Karpas-422 (cell line): Measurements from ENCODE around the gene KCTD14. TPM values are rescaled to one million over a fixed set of nuclear protein-coding genes. Genes with fewer than 3 reads are reported as not detected.
A peak's percentile ranks its signal among the peaks of the same experiment; 100 is the strongest.

Source experiments
- DNase-seq: peaks from one replicate; pipeline ENCODE4 v3.0.0-alpha.2; 2015
- H2AFZ ChIP-seq: fragments of 200-600 bp; sonication (generic); 2 replicates; pipeline ENCODE4 v1.6.1; 2014; ENCODE audit warnings: antibody characterized with exemption, low read length, mixed read lengths
- H3K27ac ChIP-seq: fragments of 200-600 bp; sonication (generic); 2 replicates; pipeline ENCODE4 v1.5.1; 2014; ENCODE audit warnings: mild to moderate bottlenecking, low read length, moderate library complexity
- H3K27me3 ChIP-seq: fragments of 200-600 bp; sonication (generic); 2 replicates; pipeline ENCODE4 v1.6.1; 2014; ENCODE audit warnings: low read length, mixed read lengths
- H3K36me3 ChIP-seq: fragments of 200-600 bp; sonication (generic); 2 replicates; pipeline ENCODE4 v1.6.1; 2014; ENCODE audit warnings: low read length, mixed read lengths; ENCODE audit not compliant: insufficient read depth
- H3K4me1 ChIP-seq: fragments of 200-600 bp; sonication (generic); 2 replicates; pipeline ENCODE4 v1.6.1; 2014; ENCODE audit warnings: mild to moderate bottlenecking, low read length, mixed read lengths
- H3K4me2 ChIP-seq: fragments of 200-600 bp; sonication (generic); 2 replicates; pipeline ENCODE4 v1.6.1; 2014; ENCODE audit warnings: low read length, low read depth, mild to moderate bottlenecking; ENCODE audit not compliant: poor library complexity, severe bottlenecking
- H3K4me3 ChIP-seq: fragments of 200-600 bp; sonication (generic); 2 replicates; pipeline ENCODE4 v1.5.1; 2014; ENCODE audit warnings: mild to moderate bottlenecking, antibody characterized with exemption, low read length, mixed read lengths
- H3K79me2 ChIP-seq: fragments of 200-600 bp; sonication (generic); 2 replicates; pipeline ENCODE4 v1.6.1; 2014; ENCODE audit warnings: mild to moderate bottlenecking, low read length, mixed read lengths
- H3K9ac ChIP-seq: fragments of 200-600 bp; sonication (generic); 2 replicates; pipeline ENCODE4 v1.6.0; 2014; ENCODE audit warnings: low read length
- H3K9me2 ChIP-seq: fragments of 200-600 bp; sonication (generic), shearing (Covaris generic); replicated peaks from 2 replicates; pipeline ENCODE4 v1.6.0; 2014; ENCODE audit warnings: mild to moderate bottlenecking, low read length, moderate library complexity; ENCODE audit not compliant: insufficient read depth
- H3K9me3 ChIP-seq: fragments of 300-700, 200-600 bp; sonication (generic); 2 replicates; pipeline ENCODE4 v1.6.1; 2014; ENCODE audit warnings: low read length, mixed read lengths
- H4K20me1 ChIP-seq: fragments of 200-600 bp; sonication (generic); 2 replicates; pipeline ENCODE4 v1.6.1; 2014; ENCODE audit warnings: mild to moderate bottlenecking, antibody characterized with exemption, low read length, low read depth; ENCODE audit not compliant: insufficient read depth
- total RNA-seq: library from RNA; depleted of rRNA; stranded (reverse); fragments of >200 nt; shearing (Covaris generic); gene quantifications from 2 replicates; pipeline ENCODE4 v1.2.3, GENCODE V29; 2014; ENCODE audit warnings: low replicate concordance

The KCTD14 gene
- total RNA-seq, 1 experiment from 2014 or later: not detected

- Histone ChIP-seq H3K9me3 (no peaks in the 10 kb centered on the region), H3K9me2 (no peaks in the 10 kb centered on the region), H3K9ac (no peak overlapping the region), H3K4me1 (no peaks in the 10 kb centered on the region), H3K4me2 (no peak overlapping the region), H4K20me1 (no peaks in the 10 kb centered on the region), H3K4me3 (no peak overlapping the region), H3K27ac (no peak overlapping the region), H3K27me3 (no peaks in the 10 kb centered on the region), H3K36me3 (no peaks in the 10 kb centered on the region), H3K79me2 (no peaks in the 10 kb centered on the region), H2AFZ (no peak overlapping the region)
- no peak for DNase-seq
Observed at GRCh38 chr11:78054971-78055370, 31.9 kb upstream of the KCTD14 start.

GRCh38 chr11:78050964-78051831, 28.1 kb upstream of the KCTD14 start:
- no peak overlapping the region for H3K9ac ChIP-seq
- no peak overlapping the region for H3K4me2 ChIP-seq
- no peak overlapping the region for H2AFZ ChIP-seq

GRCh38 chr11:78049348-78049747, 26.3 kb upstream of the KCTD14 start:
- H2AFZ ChIP-seq: no peak overlapping the region

More at GRCh38 chr11:78050964-78051831, 28.1 kb upstream of the KCTD14 start:
- Histone ChIP-seq H4K20me1 (no peaks in the 10 kb centered on the region), H3K36me3 (no peaks in the 10 kb centered on the region), H3K9me3 (no peaks in the 10 kb centered on the region), H3K27me3 (no peaks in the 10 kb centered on the region), H3K4me1 (peaks cover 2% of the 10 kb centered on the region; the same call in 1 of the 2 replicates), H3K9me2 (no peaks in the 10 kb centered on the region), H3K4me3 (no peak overlapping the region), H3K79me2 (no peaks in the 10 kb centered on the region), H3K27ac (no peak overlapping the region)
- DNase-seq: no peak

GRCh38 chr11:78048561-78048960, 25.5 kb upstream of the KCTD14 start:
- no peaks in the 10 kb centered on the region for H3K9me2 ChIP-seq
- H3K4me3 ChIP-seq: no peak overlapping the region
- H3K4me2 ChIP-seq: no peak overlapping the region
- no peak overlapping the region for H3K27ac ChIP-seq
- no peaks in the 10 kb centered on the region for H4K20me1 ChIP-seq
- peaks cover 8% of the 10 kb centered on the region for H3K4me1 ChIP-seq
- H3K36me3 ChIP-seq: no peaks in the 10 kb centered on the region
- H2AFZ ChIP-seq: no peak overlapping the region
- no peaks in the 10 kb centered on the region for H3K9me3 ChIP-seq
- DNase-seq: no peak
- no peaks in the 10 kb centered on the region for H3K27me3 ChIP-seq
- no peak overlapping the region for H3K9ac ChIP-seq
- H3K79me2 ChIP-seq: no peaks in the 10 kb centered on the region

More at GRCh38 chr11:78049348-78049747, 26.3 kb upstream of the KCTD14 start:
- Histone ChIP-seq H4K20me1 (no peaks in the 10 kb centered on the region), H3K27me3 (no peaks in the 10 kb centered on the region), H3K4me2 (no peak overlapping the region), H3K27ac (no peak overlapping the region), H3K9me3 (no peaks in the 10 kb centered on the region), H3K36me3 (no peaks in the 10 kb centered on the region), H3K9ac (no peak overlapping the region), H3K4me1 (peaks cover 8% of the 10 kb centered on the region), H3K79me2 (no peaks in the 10 kb centered on the region), H3K4me3 (no peak overlapping the region), H3K9me2 (no peaks in the 10 kb centered on the region)
- no peak for DNase-seq

- Histone ChIP-seq H3K4me1 (peaks cover 8% of the 10 kb centered on the region), H3K9ac (no peak overlapping the region), H3K79me2 (no peaks in the 10 kb centered on the region), H3K4me2 (peak overlapping the region; percentile 49), H3K36me3 (no peaks in the 10 kb centered on the region), H3K9me2 (no peaks in the 10 kb centered on the region), H2AFZ (no peak overlapping the region), H3K4me3 (no peak overlapping the region), H3K27me3 (no peaks in the 10 kb centered on the region), H4K20me1 (no peaks in the 10 kb centered on the region), H3K27ac (no peak overlapping the region), H3K9me3 (no peaks in the 10 kb centered on the region)
- no peak for DNase-seq
Observed at GRCh38 chr11:78046486-78046854, 23.4 kb upstream of the KCTD14 start.

- H3K9me2 ChIP-seq: no peaks in the 10 kb centered on the region
- no peak overlapping the region for H2AFZ ChIP-seq
Observed at GRCh38 chr11:78045851-78046485, 22.9 kb upstream of the KCTD14 start.

GRCh38 chr11:78044706-78045105, 21.6 kb upstream of the KCTD14 start:
- Histone ChIP-seq H3K9me2 (no peaks in the 10 kb centered on the region), H3K79me2 (no peaks in the 10 kb centered on the region), H3K36me3 (no peaks in the 10 kb centered on the region), H3K4me2 (no peak overlapping the region), H3K27me3 (no peaks in the 10 kb centered on the region), H3K4me1 (peaks cover 15% of the 10 kb centered on the region), H4K20me1 (no peaks in the 10 kb centered on the region), H2AFZ (no peak overlapping the region), H3K9me3 (no peaks in the 10 kb centered on the region), H3K27ac (no peak overlapping the region), H3K9ac (no peak overlapping the region), H3K4me3 (no peak overlapping the region)
- no peak for DNase-seq

More at GRCh38 chr11:78045851-78046485, 22.9 kb upstream of the KCTD14 start:
- no peaks in the 10 kb centered on the region for H3K79me2 ChIP-seq
- peak overlapping the region; percentile 49 for H3K4me2 ChIP-seq
- DNase-seq: peak; percentile 85
- no peaks in the 10 kb centered on the region for H3K36me3 ChIP-seq
- no peaks in the 10 kb centered on the region for H4K20me1 ChIP-seq
- no peaks in the 10 kb centered on the region for H3K9me3 ChIP-seq
- peak overlapping the region; percentile 40; the same call in 1 of the 2 replicates for H3K4me3 ChIP-seq
- 0 out of 2 replicates have a peak overlapping the region, but pooled peaks have one; percentile 28 for H3K9ac ChIP-seq
- H3K27ac ChIP-seq: no peak overlapping the region
- peaks cover 8% of the 10 kb centered on the region for H3K4me1 ChIP-seq
- no peaks in the 10 kb centered on the region for H3K27me3 ChIP-seq

GRCh38 chr11:78041843-78042440, 18.9 kb upstream of the KCTD14 start:
- no peaks in the 10 kb centered on the region for H3K9me2 ChIP-seq
- H3K4me2 ChIP-seq: no peak overlapping the region
- H2AFZ ChIP-seq: no peak overlapping the region
- no peaks in the 10 kb centered on the region for H3K36me3 ChIP-seq
- peaks cover 15% of the 10 kb centered on the region for H3K4me1 ChIP-seq
- peak; percentile 1 for DNase-seq
- H3K27me3 ChIP-seq: no peaks in the 10 kb centered on the region
- H3K79me2 ChIP-seq: no peaks in the 10 kb centered on the region
- no peak overlapping the region for H3K27ac ChIP-seq
- H3K4me3 ChIP-seq: no peak overlapping the region
- no peaks in the 10 kb centered on the region for H3K9me3 ChIP-seq
- no peaks in the 10 kb centered on the region for H4K20me1 ChIP-seq
- H3K9ac ChIP-seq: no peak overlapping the region
